ENCODE measurements around the gene NDUFAF7.

- no peak for TF ChIP-seq CTCF (IDR thresholded peaks at IDR 0.05)
- TF ChIP-seq NRF1 (IDR thresholded peaks at IDR 0.05; ENCODE audit: low read depth, low read length): no peak
- TF ChIP-seq MXI1 (IDR thresholded peaks at IDR 0.05; ENCODE audit: low read depth, low read length): no peak
- TF ChIP-seq RXRA (IDR thresholded peaks at IDR 0.05; ENCODE audit: borderline replicate concordance, low read depth): no peak
- TF ChIP-seq RCOR1 (IDR thresholded peaks at IDR 0.05; ENCODE audit: low read length): no peak
- no peak for TF ChIP-seq RAD21 (IDR thresholded peaks at IDR 0.05; ENCODE audit: low read length)
- TF ChIP-seq TAF1 (IDR thresholded peaks at IDR 0.05; ENCODE audit: borderline replicate concordance, low read depth, low read length): no peak
- TF ChIP-seq EP300 (IDR thresholded peaks at IDR 0.05; ENCODE audit: borderline replicate concordance in 1 of 2, low read depth in 1 of 2, low read length in 1 of 2): no peak
- no peak for TF ChIP-seq REST (IDR thresholded peaks at IDR 0.05; ENCODE audit: low read depth, low read length)
- no peak for TF ChIP-seq TCF12 (IDR thresholded peaks at IDR 0.05)
- TF ChIP-seq JUND (IDR thresholded peaks at IDR 0.05): no peak
- no peak for TF ChIP-seq PBX3 (IDR thresholded peaks at IDR 0.05)
- TF ChIP-seq RFX5 (IDR thresholded peaks at IDR 0.05; ENCODE audit: low read length): no peak
Observed at GRCh38 chr2:37271376-37272067, 40.1 kb downstream of the NDUFAF7 start.

All from SK-N-SH (cell line).